K562 (cell line): ENCODE results near the gene COL11A2. TPM values are rescaled to one million over a fixed set of nuclear protein-coding genes. Genes with fewer than 3 reads are reported as not detected.

Experiments used
- ATAC-seq: fragments of 200-7000 bp; cut with Tn5 transposase; 3 replicates; pipeline ENCODE4 v1.9.1; 2020; ENCODE audit warnings: moderate library complexity
- BruUV-seq: library from RNA; stranded (reverse); fragments of 400-500 nt; replicated peaks from 2 replicates; lab custom pipeline; 2021; lab: Mats Ljungman, UMichigan
- CTCF ChIA-PET: fragments of 300-600 bp; formaldehyde crosslinking; extraction: SDS; loops from one replicate; lab custom pipeline; 2021; ENCODE audit warnings: low intra/inter-chr PET ratio; lab: Yijun Ruan, JAX
- POLR2A ChIA-PET: fragments of 300-600, 350-650 bp; sonication (Branson Sonifier 250); formaldehyde crosslinking; extraction: SDS; loops from one replicate; lab custom pipeline; 2021; ENCODE audit warnings: antibody characterized with exemption, inconsistent platforms; lab: Yijun Ruan, JAX
- DNase-seq, 4 experiments: peaks; one replicate each; pipeline versions ENCODE4 v3.0.0 to v3.0.0-alpha.2; 2011 to 2018; ENCODE audit warnings: low spot score in 3 of 4, mixed read lengths in 3 of 4; ENCODE audit errors: extremely low read depth in 1 of 4
- FAIRE-seq: peaks from 2 replicates; lab custom pipeline; 2011; peaks lifted over from hg19 to GRCh38; lab: Jason Lieb, UNC
- H2AFZ ChIP-seq: 2 replicates; pipeline ENCODE4 v1.6.0; 2011; ENCODE audit warnings: low read depth, low read length, control low read depth, inconsistent platforms
- H3K27ac ChIP-seq: fragments of 200-600 bp; 3 replicates; pipeline ENCODE4 v1.8.0; 2011; ENCODE audit warnings: low read depth, mild to moderate bottlenecking, control low read depth, inconsistent platforms, low read length, moderate library complexity, mixed read lengths; ENCODE audit errors: extremely low read depth
- H3K27me3 ChIP-seq, 2 experiments: fragments of 300-600 bp in 1 of 2; 2 replicates in 1 of 2; 3 replicates in 1 of 2; pipeline versions ENCODE4 v1.6.0 to v1.8.0; 2011; ENCODE audit warnings: inconsistent platforms in 2 of 2, low read length in 2 of 2, mild to moderate bottlenecking in 1 of 2, mixed read lengths in 1 of 2, moderate library complexity in 1 of 2; ENCODE audit not compliant: control insufficient read depth in 2 of 2, insufficient read depth in 2 of 2
- H3K36me3 ChIP-seq: fragments of 300-600 bp; 3 replicates; pipeline ENCODE4 v1.8.0; 2011; ENCODE audit warnings: mild to moderate bottlenecking, low read length, inconsistent platforms; ENCODE audit not compliant: control insufficient read depth, insufficient read depth
- H3K4me1 ChIP-seq, 2 experiments: fragments of 200-600 bp in 1 of 2; replicated peaks in 1 of 2; 2 replicates in 1 of 2; 3 replicates in 1 of 2; pipeline versions ENCODE4 v1.5.1 to v1.8.0; 2011; ENCODE audit warnings: inconsistent platforms in 2 of 2, low read length in 2 of 2, mild to moderate bottlenecking in 1 of 2, mixed read lengths in 1 of 2, moderate library complexity in 1 of 2; ENCODE audit not compliant: control insufficient read depth in 2 of 2, insufficient read depth in 2 of 2
- H3K4me2 ChIP-seq: 2 replicates; pipeline ENCODE4 v1.6.1; 2011; ENCODE audit warnings: low read length, control low read depth, inconsistent platforms, mixed read lengths; ENCODE audit not compliant: insufficient read depth
- H3K4me3 ChIP-seq: fragments of 200-600 bp; sonication (generic), shearing (Covaris generic); 2 replicates; pipeline ENCODE4 v1.5.1; 2016; ENCODE audit warnings: control low read depth, inconsistent platforms
- H3K79me2 ChIP-seq: fragments of 200-600 bp; 3 replicates; pipeline ENCODE4 v1.8.0; 2011; ENCODE audit warnings: low read length, inconsistent platforms; ENCODE audit not compliant: control insufficient read depth, insufficient read depth
- H3K9ac ChIP-seq, 2 experiments: 2 replicates each; pipeline versions ENCODE4 v1.6.0 to v1.6.1; 2011; ENCODE audit warnings: low read depth in 2 of 2, low read length in 2 of 2, control low read depth in 1 of 2, inconsistent platforms in 1 of 2, mild to moderate bottlenecking in 1 of 2, mixed read lengths in 1 of 2; ENCODE audit not compliant: insufficient read depth in 1 of 2
- H3K9me1 ChIP-seq: one replicate; pipeline ENCODE4 v1.6.0; 2011; ENCODE audit warnings: inconsistent platforms, mild to moderate bottlenecking, low read length, moderate library complexity; ENCODE audit not compliant: control insufficient read depth, insufficient read depth
- H3K9me3 ChIP-seq: replicated peaks from 2 replicates; pipeline ENCODE4 v1.5.1; 2011; ENCODE audit warnings: low read depth, low read length, inconsistent platforms; ENCODE audit not compliant: control insufficient read depth, insufficient read depth
- H4K20me1 ChIP-seq: replicated peaks from 2 replicates; pipeline ENCODE4 v1.6.1; 2011; ENCODE audit warnings: low read length, inconsistent platforms, mixed read lengths; ENCODE audit not compliant: control insufficient read depth, insufficient read depth
- CEBPB ChIP-seq: fragments of 450-650 bp; IDR thresholded peaks from 2 replicates; pipeline ENCODE4 v1.6.1; 2016; ENCODE audit warnings: missing genetic modification characterization, missing compliant biosample characterization
- CEBPG ChIP-seq, 3 experiments: fragments of 200-800 bp in 1 of 3; sonication (Bioruptor generic) in 1 of 3; sonication (generic) in 1 of 3; formaldehyde crosslinking in 1 of 3; IDR thresholded peaks in 2 of 3; conservative IDR thresholded peaks in 1 of 3; 2 replicates each; pipeline versions ENCODE4 v1.6.1 to v1.8.0; 2016 to 2022; ENCODE audit warnings: missing compliant biosample characterization in 2 of 3, missing genetic modification characterization in 2 of 3, mild to moderate bottlenecking in 1 of 3, missing genetic modification reagents in 1 of 3
- MEIS2 ChIP-seq: fragments of 450-650 bp; IDR thresholded peaks from 2 replicates; pipeline ENCODE4 v1.6.1; 2014; ENCODE audit warnings: mild to moderate bottlenecking; ENCODE audit not compliant: partially characterized antibody
- XRCC4 ChIP-seq: IDR thresholded peaks from one replicate; pipeline ENCODE4 v1.6.1; 2011; ENCODE audit not compliant: insufficient read depth, insufficient read length; ENCODE audit errors: extremely low read depth
- WGBS: fragments of 100-300 bp; shearing (Covaris generic); methylation state at CpG from one replicate; pipeline ENCODE4 v1.1.6; 2016; ENCODE audit warnings: low coverage, mixed read lengths; ENCODE audit not compliant: insufficient coverage; ENCODE audit errors: missing lambda C conversion rate; 5-methylcytosine and 5-hydroxymethylcytosine counted together
- in situ Hi-C: fragments of 300-500 bp; cut with MboI; formaldehyde crosslinking; loops from 4 replicates; pipeline ENCODE4 v1.15.0; 2018; ENCODE audit warnings: inconsistent platforms, mixed read lengths
- intact Hi-C: fragments of 100-400 bp; cut with micrococcal nuclease; formaldehyde crosslinking; loops from 2 replicates; pipeline ENCODE4 v1.14.2; 2022
- polyA plus RNA-seq, 8 experiments: library from polyadenylated mRNA; depleted of rRNA in 4 of 8; stranded (reverse) in 5 of 8; unstranded in 3 of 8; fragments of >200 nt; fragmentation: Nextera tagmentation in 2 of 8; fragmentation: Illumina TruSeq in 1 of 8; extraction: Ambion mirVana in 2 of 8; extraction: Trizol in 1 of 8; gene quantifications; 2 replicates each; pipeline versions ENCODE4 v1.2.1 to v1.2.3, GENCODE V29; 2011 to 2014; ENCODE audit warnings: inconsistent platforms in 1 of 8, missing spikeins in 1 of 8
- total RNA-seq, 7 experiments: library from RNA; depleted of rRNA in 6 of 7; stranded (reverse); fragments of >200 nt in 6 of 7; fragmentation: Illumina TruSeq in 2 of 7; extraction: Trizol in 2 of 7; gene quantifications; 2 replicates each; pipeline versions ENCODE4 v1.2.1 to v1.2.3, GENCODE V29; 2011 to 2021; ENCODE audit warnings: low replicate concordance in 1 of 7
- TF ChIP-seq, protein P1 (sequence below): fragments of 450-650 bp; IDR thresholded peaks from 2 replicates; pipeline ENCODE4 v1.6.1; 2016
- TF ChIP-seq, protein P2 (sequence below), 2 experiments: IDR thresholded peaks in 1 of 2; conservative IDR thresholded peaks in 1 of 2; 2 replicates each; pipeline ENCODE4 v1.6.1; 2016; ENCODE audit warnings: low read depth in 2 of 2, mild to moderate bottlenecking in 1 of 2, missing compliant biosample characterization in 1 of 2, missing genetic modification characterization in 1 of 2, moderate library complexity in 1 of 2

The COL11A2 gene
- total and polyA plus RNA-seq, 9 of the 15 experiments (the other 6 are each of a cell fraction or from before 2014, with no cell fraction given) = 0.04 to 0.35 (median 0.09) TPM; not detected in 1

DNA sequence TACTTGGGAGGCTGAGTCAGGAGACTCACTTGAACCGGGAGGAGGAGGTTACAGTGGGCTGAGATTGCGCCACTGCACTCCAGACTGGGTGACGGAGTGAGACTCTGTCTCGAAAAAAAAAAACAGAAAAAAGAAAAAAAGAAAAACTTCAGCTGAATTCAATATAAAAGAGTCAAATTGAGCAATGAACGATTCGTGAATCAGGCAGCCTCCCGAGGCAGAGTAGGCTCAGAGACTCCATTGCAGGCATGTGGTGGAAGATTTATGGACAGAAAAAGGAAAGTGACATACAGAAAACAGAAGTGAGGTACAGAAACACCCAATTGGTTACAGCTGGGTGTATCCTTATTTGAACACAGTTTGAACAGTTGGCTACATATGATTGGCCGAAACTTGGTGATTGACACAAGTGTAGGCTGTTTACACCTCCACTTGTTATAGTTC is 60.2 kb downstream of the COL11A2 start:
- intact Hi-C loops (no loop called here), in situ Hi-C loops (no loop called here)
- Histone ChIP-seq H3K9me1 (no peaks in the 10 kb centered on the region), H3K27ac (no peak overlapping the region), H3K4me3 (no peak overlapping the region), H2AFZ (no peak overlapping the region), H3K27me3 (peaks cover 3 to 26% of the 10 kb centered on the region in 2 experiments; a peak in 4 of 5 replicates), H3K4me1 (no peaks in the 10 kb centered on the region), H3K9me3 (no peaks in the 10 kb centered on the region), H3K79me2 (no peaks in the 10 kb centered on the region), H3K36me3 (no peaks in the 10 kb centered on the region), H3K4me2 (no peak overlapping the region), H4K20me1 (0 out of 2 replicates have a peak, but pooled peaks cover 2% of the 10 kb centered on the region), H3K9ac (no peak overlapping the region)
- no peak for ATAC-seq
- TF ChIP-seq CEBPG (CRISPR knock-in tag; IDR thresholded peaks at IDR 0.05) (no peak), CEBPG (tag; conservative IDR thresholded peaks at IDR 0.05 in 1 of 2, IDR thresholded peaks at IDR 0.05 in 1 of 2) (0 out of 4 replicates have a peak, but pooled peaks have one; percentile 27 to 28), MEIS2 (peak; percentile 82), CEBPB (tag) (0 out of 2 replicates have a peak, but pooled peaks have one; percentile 33), XRCC4 (no peak)
- TF ChIP-seq, protein P1, sequence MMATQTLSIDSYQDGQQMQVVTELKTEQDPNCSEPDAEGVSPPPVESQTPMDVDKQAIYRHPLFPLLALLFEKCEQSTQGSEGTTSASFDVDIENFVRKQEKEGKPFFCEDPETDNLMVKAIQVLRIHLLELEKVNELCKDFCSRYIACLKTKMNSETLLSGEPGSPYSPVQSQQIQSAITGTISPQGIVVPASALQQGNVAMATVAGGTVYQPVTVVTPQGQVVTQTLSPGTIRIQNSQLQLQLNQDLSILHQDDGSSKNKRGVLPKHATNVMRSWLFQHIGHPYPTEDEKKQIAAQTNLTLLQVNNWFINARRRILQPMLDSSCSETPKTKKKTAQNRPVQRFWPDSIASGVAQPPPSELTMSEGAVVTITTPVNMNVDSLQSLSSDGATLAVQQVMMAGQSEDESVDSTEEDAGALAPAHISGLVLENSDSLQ = peak; percentile 93
- TF ChIP-seq, protein P2, sequence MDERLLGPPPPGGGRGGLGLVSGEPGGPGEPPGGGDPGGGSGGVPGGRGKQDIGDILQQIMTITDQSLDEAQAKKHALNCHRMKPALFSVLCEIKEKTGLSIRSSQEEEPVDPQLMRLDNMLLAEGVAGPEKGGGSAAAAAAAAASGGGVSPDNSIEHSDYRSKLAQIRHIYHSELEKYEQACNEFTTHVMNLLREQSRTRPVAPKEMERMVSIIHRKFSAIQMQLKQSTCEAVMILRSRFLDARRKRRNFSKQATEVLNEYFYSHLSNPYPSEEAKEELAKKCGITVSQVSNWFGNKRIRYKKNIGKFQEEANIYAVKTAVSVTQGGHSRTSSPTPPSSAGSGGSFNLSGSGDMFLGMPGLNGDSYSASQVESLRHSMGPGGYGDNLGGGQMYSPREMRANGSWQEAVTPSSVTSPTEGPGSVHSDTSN (CRISPR knock-in tag; IDR thresholded peaks at IDR 0.05; ENCODE audit: low read depth) = no peak
- TF ChIP-seq, protein P2 (tag; conservative IDR thresholded peaks at IDR 0.05; ENCODE audit: low read depth) = peak; percentile 93
- no TSS peak for BruUV-seq
- WGBS = 3% methylated on average over 8 of the region's 8 CpGs
- CTCF ChIA-PET = no interaction called here
- DNase-seq = no peak
- POLR2A ChIA-PET = no interaction called here
- no peak for FAIRE-seq
